Effector CD8-positive, alpha-beta T cell (primary cell): Measurements from ENCODE around the gene SCCPDH.
A peak's percentile ranks its signal among the peaks of the same experiment; 100 is the strongest.
"Not testable (repeated sequence)": the region's sequence is repeated elsewhere in the genome, so short reads cannot be mapped to it uniquely, and the experiment has no call there.

Source experiments
- DNase-seq: peaks from one replicate; lab custom pipeline; 2025; lab: John Stamatoyannopoulos, UW
- total RNA-seq, 4 experiments: gene quantifications; one replicate each; lab custom pipeline; 2026; lab: John Stamatoyannopoulos, UW

The SCCPDH gene, protein sequence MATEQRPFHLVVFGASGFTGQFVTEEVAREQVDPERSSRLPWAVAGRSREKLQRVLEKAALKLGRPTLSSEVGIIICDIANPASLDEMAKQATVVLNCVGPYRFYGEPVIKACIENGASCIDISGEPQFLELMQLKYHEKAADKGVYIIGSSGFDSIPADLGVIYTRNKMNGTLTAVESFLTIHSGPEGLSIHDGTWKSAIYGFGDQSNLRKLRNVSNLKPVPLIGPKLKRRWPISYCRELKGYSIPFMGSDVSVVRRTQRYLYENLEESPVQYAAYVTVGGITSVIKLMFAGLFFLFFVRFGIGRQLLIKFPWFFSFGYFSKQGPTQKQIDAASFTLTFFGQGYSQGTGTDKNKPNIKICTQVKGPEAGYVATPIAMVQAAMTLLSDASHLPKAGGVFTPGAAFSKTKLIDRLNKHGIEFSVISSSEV
- total RNA-seq, result 12.5 to 29.7 (median 16.8) reads per million in 4 experiments

DNA sequence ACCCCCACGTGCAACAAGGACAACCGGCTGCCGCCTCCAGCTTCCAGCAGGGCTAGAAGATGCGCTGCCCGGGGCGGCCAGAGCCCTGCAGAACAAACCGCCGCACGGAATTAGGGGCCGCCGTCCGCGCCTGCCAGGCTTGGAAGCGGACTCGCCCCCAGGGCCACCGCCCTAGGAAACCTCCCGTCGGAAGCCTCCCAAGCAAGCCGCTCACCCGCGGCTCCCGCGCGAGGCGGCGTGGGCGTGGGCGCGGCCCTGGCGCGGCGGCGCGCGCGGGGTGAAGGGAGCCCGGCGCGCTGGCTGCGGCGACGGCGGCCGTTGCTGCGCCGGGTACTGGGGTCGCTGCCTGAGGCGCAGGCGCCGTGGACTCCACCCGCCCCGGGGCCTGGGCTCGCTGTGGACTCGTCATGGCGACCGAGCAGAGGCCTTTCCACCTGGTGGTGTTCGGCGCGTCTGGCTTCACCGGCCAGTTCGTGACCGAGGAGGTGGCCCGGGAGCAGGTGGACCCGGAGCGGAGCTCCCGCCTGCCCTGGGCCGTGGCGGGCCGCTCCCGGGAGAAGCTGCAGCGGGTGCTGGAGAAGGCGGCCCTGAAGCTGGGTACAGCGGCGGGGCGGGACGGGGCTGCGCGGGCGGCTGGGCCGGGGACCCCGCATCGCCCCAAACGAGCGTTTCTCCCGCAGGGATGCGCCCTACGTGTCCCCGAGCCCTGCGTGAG is at the start of gene SCCPDH:
Gene SCCPDH (plus strand): TSS at position 394 of the 715 bp plus-strand sequence. CDS start 14 bp downstream, at position 408.
- DNase-seq, result peak; percentile 54

DNA sequence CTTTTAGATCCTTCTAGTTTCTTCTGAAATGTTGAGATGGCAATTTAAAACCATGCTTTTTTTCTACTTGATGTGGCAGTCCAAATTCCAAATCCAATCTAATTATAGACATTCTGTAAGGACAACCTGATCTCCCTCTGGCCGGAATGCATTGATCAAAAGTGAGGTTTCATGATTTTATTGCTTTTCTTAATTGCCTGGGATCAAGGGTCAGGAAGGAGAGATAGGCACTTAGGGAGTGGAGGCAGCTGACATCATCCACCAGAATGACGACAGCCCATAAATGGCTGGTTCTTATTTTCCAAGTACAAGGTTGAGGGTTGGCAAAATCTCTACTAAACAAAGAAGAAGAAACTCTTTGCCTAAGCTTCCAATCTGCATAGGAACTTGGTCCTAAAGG is 46.4 kb upstream of the SCCPDH start:
- no peak for DNase-seq

- no peak for DNase-seq
Observed at GRCh38 chr1:246678816-246679793, 45.1 kb upstream of the SCCPDH start.

DNA sequence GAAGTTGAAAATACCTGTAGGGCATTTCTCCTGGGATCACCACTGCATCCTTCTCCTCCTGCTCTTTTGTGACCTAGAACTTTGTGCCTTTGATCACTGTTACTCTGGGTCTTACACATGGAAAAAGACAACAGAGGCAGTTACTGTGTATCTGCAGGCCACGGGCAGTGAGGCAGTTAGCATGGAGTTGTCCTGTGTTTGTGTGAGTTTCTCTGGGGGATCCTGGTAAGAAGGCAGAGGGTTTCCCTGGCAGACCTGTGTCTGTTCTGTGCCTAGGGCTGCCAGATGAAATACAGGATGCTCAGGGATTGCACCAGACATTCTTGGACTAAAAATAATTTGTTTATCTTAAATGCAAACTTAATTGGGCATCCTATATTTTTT is 44.4 kb upstream of the SCCPDH start:
- DNase-seq, result no peak

DNA sequence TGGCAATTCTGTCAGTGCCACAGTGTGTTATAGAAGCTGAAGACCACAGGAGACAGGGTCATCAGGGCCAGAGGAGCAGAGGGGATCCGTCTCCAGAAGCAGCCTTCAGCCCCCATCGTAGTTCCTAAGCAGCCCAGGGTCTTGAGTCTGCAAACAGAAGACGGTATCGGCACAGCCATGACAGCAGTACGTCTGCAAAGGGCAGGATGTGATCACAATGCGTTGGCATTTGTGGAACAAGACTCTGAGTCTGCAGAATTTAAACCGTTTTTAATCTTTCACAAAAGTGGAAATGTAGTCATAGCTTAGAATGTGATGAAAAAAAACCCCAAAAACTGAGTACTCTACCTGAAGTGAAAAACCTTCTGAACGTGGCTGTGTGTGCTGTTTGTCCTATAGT is 44.0 kb upstream of the SCCPDH start:
- DNase-seq, result no peak

- no peak for DNase-seq
Observed at GRCh38 chr1:246680696-246681130, 43.5 kb upstream of the SCCPDH start.

GRCh38 chr1:246681900-246682895 is 42.0 kb upstream of the SCCPDH start:
- DNase-seq, result no peak

DNA sequence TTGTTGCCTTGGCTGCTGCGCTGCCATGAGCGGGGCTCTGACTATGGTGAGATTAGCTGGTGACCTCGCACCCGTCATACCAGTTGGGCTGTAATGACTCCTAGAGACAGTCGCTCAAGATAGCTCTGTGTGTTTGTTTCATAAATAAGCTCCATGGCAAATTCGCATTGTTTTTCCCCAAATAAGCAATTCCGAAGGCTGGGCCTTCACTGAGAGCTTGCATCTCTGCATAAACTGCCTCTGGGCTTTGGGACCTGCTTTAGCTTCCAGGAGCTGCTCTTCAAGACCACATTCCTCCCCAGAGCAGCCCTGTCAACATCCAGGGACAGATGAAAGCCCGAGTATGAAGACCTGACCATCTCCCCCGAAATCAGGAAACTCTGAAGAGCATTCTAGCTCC is 40.7 kb upstream of the SCCPDH start:
- DNase-seq, result no peak

DNA sequence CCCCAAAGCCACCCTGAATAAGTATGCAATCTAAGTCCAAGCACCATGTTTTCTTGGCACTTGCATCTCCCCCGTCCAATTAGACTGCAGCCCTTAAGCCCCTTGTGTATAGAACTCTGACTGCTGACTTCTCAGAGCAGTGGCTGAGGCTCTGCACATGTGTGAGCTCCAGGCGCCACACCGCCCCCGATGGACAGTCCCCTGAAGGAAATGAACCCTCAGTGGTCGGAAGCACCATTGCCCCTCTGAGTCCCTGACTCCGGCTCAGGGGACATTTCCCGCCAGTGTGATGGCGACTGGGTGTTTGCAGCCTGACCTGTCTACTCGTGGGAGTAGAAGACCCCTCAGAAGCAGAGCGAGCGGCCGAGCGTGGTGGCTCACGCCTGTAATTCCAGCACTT is 37.2 kb upstream of the SCCPDH start:
- DNase-seq, result no peak

DNA sequence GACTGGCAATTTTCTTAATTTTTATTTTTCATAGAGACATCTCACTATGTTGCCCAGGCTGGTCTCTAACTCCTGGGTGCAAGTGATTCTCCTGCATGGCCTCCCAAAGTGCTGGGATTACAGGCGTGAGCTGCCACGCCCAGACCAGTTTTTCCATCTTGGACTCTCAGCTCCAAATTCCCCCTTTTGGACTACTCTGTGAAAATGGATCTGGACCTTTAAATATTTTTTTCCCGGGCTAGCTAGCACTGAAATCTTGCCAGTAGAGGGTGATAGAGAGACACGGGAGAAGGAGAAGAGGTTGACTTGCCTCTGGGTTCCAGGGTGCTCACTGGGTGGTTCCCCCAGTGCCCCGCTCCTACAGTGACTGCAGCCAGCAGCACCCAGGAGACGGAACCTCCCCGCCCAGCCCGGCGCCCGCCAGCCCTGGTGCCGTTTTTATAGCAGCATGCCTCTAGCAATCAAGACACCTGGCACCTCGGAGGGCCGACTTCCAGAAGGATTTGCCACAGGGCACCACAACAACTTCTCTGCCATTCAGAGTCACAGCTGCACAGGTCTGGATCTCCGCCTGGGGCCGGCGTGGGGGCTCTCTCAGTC is 34.7 kb upstream of the SCCPDH start:
- peak; percentile 7 for DNase-seq

DNA sequence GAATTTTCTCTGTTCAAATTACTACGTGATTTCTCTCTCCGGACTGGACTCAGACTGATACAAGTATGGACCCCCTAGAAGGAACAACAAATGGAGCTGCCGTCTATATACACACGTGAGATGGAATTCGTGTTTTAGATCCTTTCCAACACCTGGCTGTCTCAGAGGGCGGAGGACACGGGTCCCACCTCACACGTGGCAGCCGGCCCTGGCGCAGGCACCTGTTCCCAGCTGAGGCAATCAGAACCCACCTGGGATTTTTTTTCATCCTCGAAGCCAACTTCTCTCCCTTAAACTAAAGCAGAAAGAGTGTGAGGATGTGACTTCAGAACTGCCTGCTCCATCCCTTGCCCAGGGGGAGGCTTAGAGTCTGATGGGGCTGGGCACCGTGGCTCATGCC is 34.1 kb upstream of the SCCPDH start:
- no peak for DNase-seq

GRCh38 chr1:246691622-246692495 is 32.4 kb upstream of the SCCPDH start:
- DNase-seq, result no peak

- DNase-seq, result not testable (repeated sequence)
Observed at GRCh38 chr1:246694213-246694895, 29.9 kb upstream of the SCCPDH start.

GRCh38 chr1:246695136-246695535 is 29.1 kb upstream of the SCCPDH start:
- DNase-seq, result no peak

DNA sequence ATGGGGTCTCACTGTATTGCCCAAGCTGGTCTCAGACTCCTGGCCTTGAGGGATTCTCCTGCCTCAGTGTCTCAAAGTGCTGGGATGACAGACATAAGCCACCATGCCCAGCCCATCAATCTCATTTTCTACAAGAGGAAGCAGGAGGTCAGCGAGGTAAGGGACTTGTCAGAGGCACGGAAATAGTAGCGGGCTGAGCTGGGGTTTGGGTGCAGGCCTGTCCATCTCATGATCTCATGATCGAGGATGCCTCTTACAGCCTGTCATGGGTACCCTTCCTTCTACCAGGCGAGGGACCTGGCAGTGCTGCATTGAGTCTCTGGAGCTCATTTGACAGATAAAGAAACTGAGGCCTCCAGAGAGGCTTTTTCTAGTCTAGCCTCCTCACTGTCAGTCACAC is 28.5 kb upstream of the SCCPDH start:
- DNase-seq, result no peak

- DNase-seq, result no peak
Observed at GRCh38 chr1:246698466-246699094, 25.6 kb upstream of the SCCPDH start.

DNA sequence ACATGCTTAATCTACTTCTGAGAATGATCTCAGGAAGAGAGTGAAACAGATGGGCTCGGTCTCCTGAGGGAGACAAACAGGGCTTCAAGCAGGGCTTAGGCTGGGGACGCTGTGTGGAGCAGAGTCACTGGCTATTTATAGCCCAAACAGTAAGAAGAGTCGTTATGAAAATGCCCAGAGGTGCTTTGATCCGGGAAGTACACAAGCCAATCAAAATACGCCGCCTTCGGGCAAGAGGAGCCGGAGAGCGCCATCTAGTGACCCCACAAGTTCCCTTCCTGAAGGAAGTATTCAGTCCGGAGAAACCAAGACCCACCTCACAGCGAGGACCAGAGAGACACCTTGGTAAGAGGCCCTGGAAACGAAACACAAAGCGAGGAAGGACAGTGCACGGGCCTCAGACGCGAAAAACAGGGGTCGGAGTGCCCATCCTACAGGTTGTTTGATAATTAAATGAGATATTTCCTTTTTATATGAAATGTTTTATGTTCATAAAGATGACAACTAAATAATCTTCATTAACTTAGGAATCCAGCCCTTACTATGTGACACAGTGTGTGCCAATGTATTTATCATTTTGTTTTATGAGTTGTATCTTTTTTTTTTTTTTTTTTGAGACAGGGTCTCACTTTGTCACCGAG is 25.0 kb upstream of the SCCPDH start:
- peak; percentile 57 for DNase-seq

DNA sequence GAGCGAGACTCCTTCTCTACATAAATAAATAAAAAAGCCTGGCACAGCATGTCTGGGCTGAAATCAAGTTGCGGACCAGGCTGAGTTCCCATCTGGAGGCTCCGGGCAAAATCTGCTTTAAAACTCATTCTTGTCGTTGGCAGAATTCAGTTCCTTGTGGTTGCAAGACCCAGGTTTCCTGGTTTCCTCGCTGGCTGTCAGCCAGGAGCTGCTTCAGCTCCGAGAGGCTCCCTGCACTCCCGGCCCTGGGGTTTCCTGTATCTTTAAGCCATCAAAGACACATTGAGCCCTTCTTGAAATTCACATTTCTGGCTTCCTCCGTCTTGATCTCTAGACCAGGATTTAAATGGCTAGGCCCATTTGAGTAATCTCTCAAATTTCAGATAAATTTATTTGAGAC is 20.6 kb upstream of the SCCPDH start:
- DNase-seq, result no peak
